GM12878 (cell line): ENCODE results near the gene ALDH1A3. TPM values are rescaled to one million over a fixed set of nuclear protein-coding genes. Genes with fewer than 3 reads are reported as not detected.

ENCODE experiments used
- ATAC-seq: fragments of 200-7000 bp; cut with Tn5 transposase; 3 replicates; pipeline ENCODE4 v1.9.1; 2020; ENCODE audit warnings: mild to moderate bottlenecking, moderate library complexity
- BruUV-seq: library from RNA; stranded (reverse); fragments of 400-500 nt; replicated peaks from 2 replicates; lab custom pipeline; 2021; lab: Mats Ljungman, UMichigan
- CTCF ChIA-PET: fragments of 300-600 bp; sonication (Branson Sonifier 250); formaldehyde crosslinking; extraction: SDS; loops from one replicate; lab custom pipeline; 2021; ENCODE audit warnings: inconsistent platforms; lab: Yijun Ruan, JAX
- POLR2A ChIA-PET: fragments of 350-600 bp; formaldehyde crosslinking; extraction: SDS; loops from one replicate; lab custom pipeline; 2021; ENCODE audit warnings: inconsistent platforms; lab: Charles Lee
- RAD21 ChIA-PET: fragments of 300-600 bp; sonication (Branson Sonifier 250); formaldehyde crosslinking; loops from one replicate; lab custom pipeline; 2023; ENCODE audit warnings: antibody characterized with exemption; ENCODE audit not compliant: unreplicated experiment; lab: Charles Lee
- SMC1A ChIA-PET: fragments of 300-600 bp; sonication (Branson Sonifier 250); formaldehyde crosslinking; loops from one replicate; lab custom pipeline; 2023; ENCODE audit not compliant: unreplicated experiment, uncharacterized antibody; lab: Charles Lee
- DNase-seq: peaks from one replicate; pipeline ENCODE4 v3.0.0-alpha.2; 2011; ENCODE audit warnings: low read depth, low spot score
- FAIRE-seq: peaks from 3 replicates; lab custom pipeline; 2011; peaks lifted over from hg19 to GRCh38; lab: Jason Lieb, UNC
- H2AFZ ChIP-seq: 2 replicates; pipeline ENCODE4 v1.6.0; 2011; ENCODE audit warnings: low read depth, low read length, control low read depth; ENCODE audit not compliant: control insufficient read depth
- H3K27ac ChIP-seq: 2 replicates; pipeline ENCODE4 v1.5.1; 2011; ENCODE audit warnings: control low read depth; ENCODE audit not compliant: control insufficient read depth, insufficient read depth
- H3K27me3 ChIP-seq, 2 experiments: replicated peaks in 1 of 2; 2 replicates each; pipeline versions ENCODE4 v1.6.0 to v1.6.1; 2011; ENCODE audit warnings: low read length in 1 of 2; ENCODE audit not compliant: control insufficient read depth in 2 of 2, insufficient read depth in 2 of 2
- H3K36me3 ChIP-seq, 2 experiments: 2 replicates each; pipeline ENCODE4 v1.5.1; 2011; ENCODE audit warnings: low read length in 1 of 2; ENCODE audit not compliant: control insufficient read depth in 2 of 2, insufficient read depth in 2 of 2
- H3K4me1 ChIP-seq: 2 replicates; pipeline ENCODE4 v1.6.1; 2011; ENCODE audit warnings: mild to moderate bottlenecking, low read length, moderate library complexity, mixed read lengths; ENCODE audit not compliant: control insufficient read depth, insufficient read depth
- H3K4me2 ChIP-seq: 2 replicates; pipeline ENCODE4 v1.6.0; 2011; ENCODE audit warnings: control low read depth; ENCODE audit not compliant: control insufficient read depth, insufficient read depth
- H3K4me3 ChIP-seq: fragments of 200-600 bp; sonication (generic); 2 replicates; pipeline ENCODE4 v1.5.1; 2016
- H3K79me2 ChIP-seq: 2 replicates; pipeline ENCODE4 v1.6.0; 2011; ENCODE audit warnings: low read length; ENCODE audit not compliant: control insufficient read depth, insufficient read depth
- H3K9ac ChIP-seq: 2 replicates; pipeline ENCODE4 v1.8.0; 2011; ENCODE audit warnings: low read length, control low read depth, mixed read lengths; ENCODE audit not compliant: control insufficient read depth, insufficient read depth
- H3K9me3 ChIP-seq: replicated peaks from 3 replicates; pipeline ENCODE4 v1.5.1; 2011; ENCODE audit warnings: mild to moderate bottlenecking, low read length; ENCODE audit not compliant: control insufficient read depth, insufficient read depth
- H4K20me1 ChIP-seq: 2 replicates; pipeline ENCODE4 v1.6.0; 2011; ENCODE audit not compliant: control insufficient read depth, insufficient read depth
- DPF2 ChIP-seq: fragments of 450-650 bp; IDR thresholded peaks from 2 replicates; pipeline ENCODE4 v1.6.1; 2017; ENCODE audit warnings: mild to moderate bottlenecking
- E2F8 ChIP-seq: fragments of 450-650 bp; IDR thresholded peaks from 2 replicates; pipeline ENCODE4 v1.6.1; 2018; ENCODE audit warnings: mild to moderate bottlenecking, low read depth, moderate library complexity; ENCODE audit not compliant: partially characterized antibody
- EGR1 ChIP-seq, 2 experiments: IDR thresholded peaks; 1 replicate in 1 of 2; 2 replicates in 1 of 2; pipeline ENCODE4 v1.6.1; 2011 to 2012; ENCODE audit warnings: low read depth in 2 of 2, low read length in 2 of 2, borderline replicate concordance in 1 of 2, mild to moderate bottlenecking in 1 of 2, moderate library complexity in 1 of 2
- ESRRA ChIP-seq: IDR thresholded peaks from 2 replicates; pipeline ENCODE4 v1.6.1; 2012; ENCODE audit warnings: mild to moderate bottlenecking, low read length, improper control_type of control experiment
- GABPA ChIP-seq: IDR thresholded peaks from 2 replicates; pipeline ENCODE4 v1.6.1; 2014; ENCODE audit warnings: antibody characterized with exemption, low read depth, mild to moderate bottlenecking, inconsistent platforms
- MTA3 ChIP-seq: IDR thresholded peaks from 2 replicates; pipeline ENCODE4 v1.6.1; 2012; ENCODE audit warnings: low read length, inconsistent platforms, borderline replicate concordance
- PBX3 ChIP-seq: IDR thresholded peaks from 2 replicates; pipeline ENCODE4 v1.6.1; 2011; ENCODE audit warnings: mild to moderate bottlenecking, low read depth, low read length, moderate library complexity; ENCODE audit not compliant: insufficient replicate concordance
- PML ChIP-seq: IDR thresholded peaks from 2 replicates; pipeline ENCODE4 v1.6.1; 2012; ENCODE audit warnings: low read length, inconsistent platforms
- RB1 ChIP-seq: fragments of 450-650 bp; formaldehyde crosslinking; IDR thresholded peaks from 2 replicates; pipeline ENCODE4 v1.6.1; 2017; ENCODE audit warnings: mild to moderate bottlenecking, borderline replicate concordance
- SMC3 ChIP-seq: IDR thresholded peaks from 2 replicates; pipeline ENCODE4 v1.6.1; 2011; ENCODE audit warnings: low read length, improper control_type of control experiment, borderline replicate concordance
- ZNF592 ChIP-seq: fragments of 450-650 bp; IDR thresholded peaks from 2 replicates; pipeline ENCODE4 v1.6.1; 2017; ENCODE audit warnings: mild to moderate bottlenecking, moderate library complexity
- WGBS: methylation state at CpG from one replicate; pipeline ENCODE4 v1.1.6; 2016; ENCODE audit warnings: low lambda C conversion rate; ENCODE audit not compliant: insufficient replicate concordance, insufficient coverage; ENCODE audit errors: missing lambda C conversion rate; 5-methylcytosine and 5-hydroxymethylcytosine counted together
- in situ Hi-C: fragments of 300-500 bp; cut with MboI; formaldehyde crosslinking; loops from 9 replicates; pipeline ENCODE4 v1.14.3; 2018; ENCODE audit warnings: mixed read lengths
- intact Hi-C: fragments of 100-400 bp; cut with micrococcal nuclease; formaldehyde crosslinking; loops from one replicate; pipeline ENCODE4 v1.14.2; 2022; ENCODE audit not compliant: unreplicated experiment
- polyA plus RNA-seq, 11 experiments: library from polyadenylated mRNA; depleted of rRNA in 4 of 11; unstranded in 6 of 11; stranded (reverse) in 5 of 11; fragments of >200 nt; fragmentation: Nextera tagmentation in 4 of 11; fragmentation: Illumina TruSeq in 1 of 11; extraction: Ambion mirVana in 4 of 11; extraction: Trizol in 1 of 11; gene quantifications; 1 replicate in 1 of 11; 2 replicates in 10 of 11; pipeline versions ENCODE4 v1.2.1 to v1.2.3, GENCODE V29; 2011 to 2016; ENCODE audit warnings: inconsistent platforms in 2 of 11, missing spikeins in 2 of 11, low read depth in 1 of 11
- total RNA-seq, 4 experiments: library from RNA; depleted of rRNA in 3 of 4; stranded (reverse); fragments of >200 nt in 3 of 4; fragmentation: Illumina TruSeq in 1 of 4; extraction: Trizol in 1 of 4; gene quantifications; 2 replicates each; pipeline versions ENCODE4 v1.2.1 to v1.2.3, GENCODE V29; 2013 to 2021

ALDH1A3 gene
- total and polyA plus RNA-seq, 10 of the 15 experiments (the other 5 are each of a cell fraction or from before 2014, with no cell fraction given), result 0.06 to 0.69 (median 0.18) TPM

- SMC1A ChIA-PET, result no interaction called here
- intact Hi-C loops, result loop anchor here (2.0 kb wide), 1 partner anchor 19 kb away; no protein-coding TSS in a partner anchor
- no peak overlapping the region for H3K27ac ChIP-seq
- H3K79me2 ChIP-seq, result no peaks in the 10 kb centered on the region
- no peak for ATAC-seq
- no peak overlapping the region for H3K4me2 ChIP-seq
- TF ChIP-seq RB1, result no peak
- TF ChIP-seq ZNF592, result no peak
- TF ChIP-seq E2F8, result no peak
- TF ChIP-seq PBX3, result no peak
- no peak for TF ChIP-seq SMC3
- no peak for TF ChIP-seq GABPA
- no peak for TF ChIP-seq DPF2
- TF ChIP-seq PML, result no peak
- TF ChIP-seq ESRRA, result no peak
- TF ChIP-seq EGR1 (IDR thresholded peaks at IDR 0.05; ENCODE audit: borderline replicate concordance in 1 of 2, low read depth in 2 of 2, low read length in 2 of 2), result no peak
- no peak for TF ChIP-seq MTA3
- TF ChIP-seq, all 136 proteins: peak for 0
- in situ Hi-C loops, result no loop called here
- DNase-seq, result no peak
- no peak overlapping the region for H2AFZ ChIP-seq
- no peaks in the 10 kb centered on the region for H3K9me3 ChIP-seq
- no peaks in the 10 kb centered on the region for H3K4me1 ChIP-seq
- no peak overlapping the region for H3K9ac ChIP-seq
- no peak for FAIRE-seq
- H4K20me1 ChIP-seq, result no peaks in the 10 kb centered on the region
- H3K27me3 ChIP-seq, result peaks cover 0 to 1% of the 10 kb centered on the region in 2 experiments; a peak in 1 of 4 replicates
- ChIA-PET RAD21 (no interaction called here), CTCF (no interaction called here), POLR2A (no interaction called here)
- 20% methylated on average over 15 of the region's 15 CpGs for WGBS
- no peaks in the 10 kb centered on the region for H3K36me3 ChIP-seq
- BruUV-seq, result no TSS peak
- H3K4me3 ChIP-seq, result no peak overlapping the region
Observed at GRCh38 chr15:100853676-100854440, 25.8 kb upstream of the ALDH1A3 start.
